Skeletal muscle satellite cell (primary cell): ENCODE data around the gene DGKD.

Source experiments
- H3K27me3 ChIP-seq: 2 replicates; pipeline ENCODE4 v1.7.0; 2013; ENCODE audit warnings: low read length; ENCODE audit not compliant: control insufficient read depth, insufficient read depth
- H3K36me3 ChIP-seq: 2 replicates; pipeline ENCODE4 v1.7.0; 2013; ENCODE audit warnings: mild to moderate bottlenecking, control low read depth, low read length; ENCODE audit not compliant: insufficient read depth
- H3K4me1 ChIP-seq: 2 replicates; pipeline ENCODE4 v1.7.0; 2013; ENCODE audit warnings: low read length; ENCODE audit not compliant: control insufficient read depth, insufficient read depth
- H3K4me2 ChIP-seq: 2 replicates; pipeline ENCODE4 v1.7.0; 2013; ENCODE audit warnings: mild to moderate bottlenecking, low read length
- H3K4me3 ChIP-seq: 2 replicates; pipeline ENCODE4 v1.7.0; 2013; ENCODE audit warnings: low read length
- H3K9ac ChIP-seq: 2 replicates; pipeline ENCODE4 v1.7.0; 2013; ENCODE audit warnings: mild to moderate bottlenecking, low read depth, low read length, moderate library complexity
- H3K9me3 ChIP-seq: replicated peaks from 2 replicates; pipeline ENCODE4 v1.7.0; 2013; ENCODE audit warnings: mild to moderate bottlenecking, control low read depth, low read length

DGKD gene

DNA sequence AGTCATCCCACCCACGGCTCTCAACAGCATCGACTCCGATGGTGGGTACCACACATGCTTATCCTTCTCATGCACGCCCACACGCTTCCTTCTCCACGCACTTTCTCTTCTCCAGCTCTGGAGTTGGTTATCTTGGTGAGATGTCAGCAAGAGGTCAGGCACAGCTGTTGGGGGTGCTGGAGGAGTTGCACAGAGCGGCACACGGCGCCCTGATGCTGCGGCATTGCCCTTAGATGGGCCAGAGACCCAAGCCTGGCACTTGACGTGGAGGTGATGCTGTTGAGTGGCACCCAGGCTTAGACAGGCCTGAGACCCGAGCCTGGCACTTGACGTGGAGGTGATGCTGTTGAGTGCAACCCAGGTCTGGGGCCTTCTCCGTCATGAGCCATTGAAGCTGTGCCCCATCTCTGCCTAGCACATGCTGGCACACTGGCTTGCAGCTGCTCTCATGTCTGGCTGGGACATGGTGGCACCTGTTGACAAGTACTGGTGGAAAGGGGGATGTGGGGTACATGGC lies 83.2 kb downstream of the DGKD start:
- Histone ChIP-seq H3K9ac (no peak overlapping the region), H3K4me2 (no peak overlapping the region), H3K27me3 (no peaks in the 10 kb centered on the region), H3K9me3 (no peaks in the 10 kb centered on the region), H3K4me3 (no peak overlapping the region), H3K36me3 (peaks cover 16% of the 10 kb centered on the region), H3K4me1 (no peaks in the 10 kb centered on the region)

GRCh38 chr2:233438573-233439147 lies 84.4 kb downstream of the DGKD start:
- Histone ChIP-seq H3K27me3 (no peaks in the 10 kb centered on the region), H3K4me3 (no peak overlapping the region), H3K4me1 (no peaks in the 10 kb centered on the region), H3K9me3 (no peaks in the 10 kb centered on the region), H3K36me3 (peaks cover 16% of the 10 kb centered on the region), H3K9ac (no peak overlapping the region), H3K4me2 (no peak overlapping the region)

DNA sequence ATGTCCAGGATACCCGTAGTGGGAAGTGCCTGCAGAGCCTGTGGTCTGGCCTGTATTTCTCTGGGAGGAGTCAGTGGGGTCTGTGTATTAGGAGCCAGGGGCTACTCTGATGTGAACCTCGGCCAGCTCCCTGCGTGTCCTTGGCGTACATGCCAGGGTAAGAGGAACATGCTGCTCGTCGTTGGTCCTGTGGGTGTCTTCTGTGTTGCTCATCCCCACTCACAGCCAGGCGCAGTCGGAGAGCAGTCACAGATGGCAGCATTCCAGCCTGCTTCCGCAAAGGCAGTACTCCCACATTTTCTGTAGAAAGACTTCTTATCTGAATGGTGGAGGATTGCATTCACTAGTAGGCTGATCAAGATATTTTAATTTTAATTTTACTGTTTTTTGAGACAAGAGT lies 84.9 kb downstream of the DGKD start:
- H3K27me3 ChIP-seq: no peaks in the 10 kb centered on the region
- H3K9ac ChIP-seq: no peak overlapping the region
- H3K4me2 ChIP-seq: no peak overlapping the region
- no peaks in the 10 kb centered on the region for H3K4me1 ChIP-seq
- peaks cover 16% of the 10 kb centered on the region for H3K36me3 ChIP-seq
- no peaks in the 10 kb centered on the region for H3K9me3 ChIP-seq
- no peak overlapping the region for H3K4me3 ChIP-seq

GRCh38 chr2:233440314-233440713 lies 86.0 kb downstream of the DGKD start:
- no peak overlapping the region for H3K4me3 ChIP-seq
- peaks cover 16% of the 10 kb centered on the region for H3K36me3 ChIP-seq
- no peaks in the 10 kb centered on the region for H3K4me1 ChIP-seq
- no peak overlapping the region for H3K4me2 ChIP-seq
- no peak overlapping the region for H3K9ac ChIP-seq
- H3K27me3 ChIP-seq: no peaks in the 10 kb centered on the region
- no peaks in the 10 kb centered on the region for H3K9me3 ChIP-seq

DNA sequence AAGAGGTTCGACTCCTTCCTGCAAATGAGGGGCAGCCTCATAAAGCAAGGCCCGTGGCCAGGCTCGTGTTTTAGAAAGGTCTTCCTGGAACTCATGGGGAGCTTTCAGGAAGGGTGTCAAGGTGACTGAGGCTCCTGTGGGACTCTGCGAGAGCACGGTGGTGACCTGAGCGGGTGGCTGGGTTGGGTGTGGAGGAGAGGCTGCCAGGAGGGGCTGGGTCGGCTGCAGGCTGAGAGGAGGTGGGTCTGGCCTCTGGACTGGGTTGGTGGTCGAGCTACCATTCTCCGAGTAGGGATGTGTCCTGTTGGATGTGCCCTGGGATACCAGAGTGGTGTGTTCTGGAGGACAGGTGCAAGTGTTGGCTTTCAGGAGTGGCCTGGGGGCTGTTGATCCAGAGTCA lies 86.4 kb downstream of the DGKD start:
- Histone ChIP-seq H3K4me2 (no peak overlapping the region), H3K4me1 (no peaks in the 10 kb centered on the region), H3K4me3 (no peak overlapping the region), H3K36me3 (peaks cover 19% of the 10 kb centered on the region), H3K27me3 (no peaks in the 10 kb centered on the region), H3K9ac (no peak overlapping the region), H3K9me3 (no peaks in the 10 kb centered on the region)

DNA sequence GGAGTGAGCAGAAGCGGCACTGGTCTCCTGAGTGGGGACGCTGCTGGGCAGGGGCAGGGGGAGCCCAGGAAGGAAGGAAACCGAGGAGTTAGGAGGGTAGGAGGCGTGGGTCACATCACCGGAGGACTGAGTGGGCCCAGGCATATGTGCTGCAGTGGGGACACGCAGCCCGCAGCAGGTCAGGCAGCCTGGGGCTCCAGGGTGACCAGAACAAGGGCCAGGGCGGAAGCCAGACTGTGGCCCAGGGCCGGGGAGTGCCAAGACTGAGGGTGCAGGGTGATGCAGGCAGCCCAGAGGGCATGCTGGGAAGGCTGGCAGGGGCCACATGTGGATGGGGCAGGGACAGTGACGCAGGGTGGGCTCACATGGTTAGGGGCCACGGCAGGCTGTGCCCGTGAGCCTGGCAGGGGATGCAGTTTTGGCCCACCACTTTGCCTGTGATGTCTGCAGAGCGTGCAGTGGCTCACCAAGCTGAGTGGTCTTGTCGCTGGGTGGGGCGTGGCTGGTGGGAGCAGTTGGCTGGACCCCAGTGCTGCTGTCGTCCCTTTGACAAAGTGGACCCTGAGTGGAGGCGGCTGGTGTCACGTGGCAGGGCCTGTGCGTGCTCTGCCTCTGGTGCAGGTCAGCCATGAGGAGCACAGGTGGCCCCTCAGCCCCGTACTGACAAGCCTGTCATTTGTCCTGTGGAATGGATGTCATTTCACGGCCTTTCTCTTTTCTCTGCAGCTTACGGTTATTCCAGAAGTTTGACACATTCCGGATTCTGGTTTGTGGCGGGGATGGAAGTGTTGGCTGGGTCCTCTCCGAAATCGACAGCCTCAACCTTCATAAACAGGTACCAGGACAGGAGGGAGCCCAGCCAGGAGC lies 87.1 kb downstream of the DGKD start:
- Histone ChIP-seq H3K27me3 (no peaks in the 10 kb centered on the region), H3K4me2 (no peak overlapping the region), H3K4me3 (no peak overlapping the region), H3K36me3 (peaks cover 18% of the 10 kb centered on the region), H3K4me1 (no peaks in the 10 kb centered on the region), H3K9me3 (no peaks in the 10 kb centered on the region), H3K9ac (no peak overlapping the region)

DNA sequence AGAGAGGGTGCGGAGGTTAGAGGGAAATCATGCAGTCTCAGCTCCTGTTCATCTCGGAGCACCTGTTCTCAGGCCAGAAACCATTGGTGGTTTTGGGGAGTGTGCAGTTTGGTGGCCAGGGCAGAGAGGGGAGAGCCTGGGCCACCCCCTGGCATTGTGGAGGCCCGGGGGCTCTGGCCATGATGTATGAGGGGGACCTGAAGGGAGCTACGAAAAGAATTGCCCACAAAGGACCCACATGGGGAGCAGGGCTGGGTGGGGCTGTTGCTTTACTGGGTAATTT lies 87.7 kb downstream of the DGKD start:
- Histone ChIP-seq H3K9me3 (no peaks in the 10 kb centered on the region), H3K27me3 (no peaks in the 10 kb centered on the region), H3K4me3 (no peak overlapping the region), H3K36me3 (peaks cover 16% of the 10 kb centered on the region), H3K4me1 (no peaks in the 10 kb centered on the region), H3K4me2 (no peak overlapping the region), H3K9ac (no peak overlapping the region)

GRCh38 chr2:233443511-233444183 lies 89.4 kb downstream of the DGKD start:
- H3K36me3 ChIP-seq: peaks cover 7% of the 10 kb centered on the region
- H3K9ac ChIP-seq: no peak overlapping the region
- H3K4me3 ChIP-seq: no peak overlapping the region

GRCh38 chr2:233444501-233444900 lies 90.2 kb downstream of the DGKD start:
- Histone ChIP-seq H3K4me2 (no peak overlapping the region), H3K27me3 (no peaks in the 10 kb centered on the region), H3K9ac (no peak overlapping the region), H3K36me3 (peaks cover 7% of the 10 kb centered on the region), H3K4me1 (no peaks in the 10 kb centered on the region), H3K9me3 (no peaks in the 10 kb centered on the region), H3K4me3 (no peak overlapping the region)

More at GRCh38 chr2:233443511-233444183, 89.4 kb downstream of the DGKD start:
- Histone ChIP-seq H3K4me1 (no peaks in the 10 kb centered on the region), H3K27me3 (no peaks in the 10 kb centered on the region), H3K4me2 (no peak overlapping the region), H3K9me3 (no peaks in the 10 kb centered on the region)

- Histone ChIP-seq H3K4me2 (no peak overlapping the region), H3K4me3 (no peak overlapping the region), H3K9me3 (no peaks in the 10 kb centered on the region), H3K4me1 (no peaks in the 10 kb centered on the region), H3K36me3 (peaks cover 7% of the 10 kb centered on the region), H3K9ac (no peak overlapping the region), H3K27me3 (no peaks in the 10 kb centered on the region)
Measured at GRCh38 chr2:233445152-233445830, 91.0 kb downstream of the DGKD start.

- H3K9ac ChIP-seq: no peak overlapping the region
- no peak overlapping the region for H3K4me2 ChIP-seq
- H3K4me1 ChIP-seq: no peaks in the 10 kb centered on the region
- no peaks in the 10 kb centered on the region for H3K27me3 ChIP-seq
- no peak overlapping the region for H3K4me3 ChIP-seq
- peaks cover 9% of the 10 kb centered on the region for H3K36me3 ChIP-seq
- no peaks in the 10 kb centered on the region for H3K9me3 ChIP-seq
Measured at GRCh38 chr2:233446121-233446520, 91.8 kb downstream of the DGKD start.
